Measurements from ENCODE around the gene FRAT2.

The FRAT2 gene

DNA sequence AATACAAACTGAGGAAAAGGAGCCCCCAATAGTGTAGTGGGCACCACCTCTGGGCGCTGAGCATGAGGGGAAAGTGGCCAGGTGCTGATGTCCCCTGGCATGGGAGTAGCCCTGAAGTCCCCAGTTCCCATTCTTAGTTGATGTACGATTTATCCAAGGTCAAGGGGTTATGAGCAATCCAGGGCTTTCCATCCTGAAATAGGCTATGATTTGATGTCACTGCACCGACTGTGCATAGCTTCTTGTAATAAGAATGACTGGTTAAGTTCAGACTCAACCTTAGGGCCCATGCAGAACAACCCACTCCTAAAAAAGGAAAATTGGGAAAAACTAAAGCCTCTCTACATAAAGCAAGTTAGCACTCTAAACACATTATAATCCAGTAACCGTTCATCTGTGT is 11.0 kb downstream of the FRAT2 start:
- DNase-seq, result no peak

DNA sequence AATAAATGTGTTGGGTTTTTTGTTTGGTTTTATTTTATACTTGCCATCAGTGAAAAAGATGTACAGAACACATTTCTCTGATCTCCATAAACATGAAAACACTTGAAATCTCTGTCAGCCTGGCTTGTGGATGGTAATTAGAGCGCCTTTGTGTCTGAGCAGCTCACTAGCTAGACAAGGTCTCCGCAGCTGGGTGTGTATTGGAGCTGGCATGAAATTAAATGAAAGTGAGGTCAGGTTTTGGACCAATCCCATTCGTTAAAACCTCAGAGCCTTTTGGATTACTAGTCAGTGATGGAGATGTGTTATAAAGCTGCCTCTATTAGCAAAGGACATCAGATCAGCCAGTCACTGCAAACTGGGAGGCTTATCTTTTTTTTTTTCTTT is 12.7 kb downstream of the FRAT2 start:
- no peak for DNase-seq

DNA sequence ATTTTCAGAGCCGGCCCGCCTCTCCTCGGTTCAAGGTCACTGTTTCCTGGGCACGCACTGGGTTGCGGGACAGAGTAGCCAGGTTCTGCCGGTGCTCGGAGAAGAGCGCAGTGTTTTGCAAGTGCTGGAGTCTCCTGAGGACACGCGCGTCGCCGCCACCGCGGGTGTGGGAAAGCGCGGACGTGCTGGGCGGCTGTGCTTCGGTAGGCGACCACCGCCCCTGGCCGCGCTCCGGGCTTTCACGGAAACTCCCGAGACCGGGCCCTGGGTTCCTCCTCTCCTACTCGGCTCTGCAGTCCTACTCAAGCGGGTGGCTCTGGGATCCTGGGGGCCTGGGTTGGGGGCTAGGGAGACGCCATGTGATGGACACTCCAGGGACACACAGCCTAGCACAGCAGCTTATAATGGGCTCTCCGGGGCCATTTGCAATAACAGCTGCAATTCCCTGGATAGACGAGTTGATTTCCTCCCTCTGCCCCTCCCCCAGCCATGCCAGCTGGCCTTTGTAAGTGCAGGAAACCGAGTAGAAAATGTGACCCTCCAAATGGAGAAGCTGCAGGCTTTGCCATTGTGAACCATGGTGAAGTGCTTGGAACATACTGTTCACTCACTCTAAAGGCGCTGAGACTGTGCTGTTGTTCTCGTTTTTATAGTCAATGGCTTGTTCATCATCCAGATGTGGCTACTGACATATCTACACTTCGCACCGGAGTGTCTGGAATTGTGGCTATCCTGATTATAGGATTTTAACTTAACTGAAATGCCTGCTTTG is 13.3 kb downstream of the FRAT2 start:
- no peak for DNase-seq

DNA sequence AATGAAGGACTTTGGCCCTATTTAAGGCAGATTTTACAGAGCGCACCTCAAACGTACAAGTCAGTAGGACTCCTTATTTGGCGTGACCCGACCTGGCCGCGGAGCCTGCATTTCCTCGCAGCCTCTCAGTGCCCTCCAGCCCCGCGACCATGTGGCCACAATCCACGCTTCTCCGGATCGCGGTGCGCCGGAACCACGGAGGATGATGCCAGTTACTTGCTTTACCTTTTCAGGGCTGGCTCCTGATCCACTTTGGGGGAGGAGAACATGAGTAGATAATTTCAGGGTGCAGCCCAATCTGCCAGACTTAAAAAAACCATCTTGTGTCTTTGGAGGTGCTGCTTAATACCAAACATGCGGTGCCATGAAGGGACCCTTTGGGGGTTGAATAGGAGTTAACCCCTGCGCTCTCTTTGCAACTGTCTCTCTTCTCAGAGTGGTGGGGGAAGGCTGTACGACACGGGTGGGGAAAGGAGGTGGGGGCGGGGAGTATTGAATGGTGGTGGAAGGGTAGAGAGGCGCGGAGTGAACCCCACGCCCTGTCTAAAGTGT is 14.0 kb downstream of the FRAT2 start:
- no peak for DNase-seq

DNA sequence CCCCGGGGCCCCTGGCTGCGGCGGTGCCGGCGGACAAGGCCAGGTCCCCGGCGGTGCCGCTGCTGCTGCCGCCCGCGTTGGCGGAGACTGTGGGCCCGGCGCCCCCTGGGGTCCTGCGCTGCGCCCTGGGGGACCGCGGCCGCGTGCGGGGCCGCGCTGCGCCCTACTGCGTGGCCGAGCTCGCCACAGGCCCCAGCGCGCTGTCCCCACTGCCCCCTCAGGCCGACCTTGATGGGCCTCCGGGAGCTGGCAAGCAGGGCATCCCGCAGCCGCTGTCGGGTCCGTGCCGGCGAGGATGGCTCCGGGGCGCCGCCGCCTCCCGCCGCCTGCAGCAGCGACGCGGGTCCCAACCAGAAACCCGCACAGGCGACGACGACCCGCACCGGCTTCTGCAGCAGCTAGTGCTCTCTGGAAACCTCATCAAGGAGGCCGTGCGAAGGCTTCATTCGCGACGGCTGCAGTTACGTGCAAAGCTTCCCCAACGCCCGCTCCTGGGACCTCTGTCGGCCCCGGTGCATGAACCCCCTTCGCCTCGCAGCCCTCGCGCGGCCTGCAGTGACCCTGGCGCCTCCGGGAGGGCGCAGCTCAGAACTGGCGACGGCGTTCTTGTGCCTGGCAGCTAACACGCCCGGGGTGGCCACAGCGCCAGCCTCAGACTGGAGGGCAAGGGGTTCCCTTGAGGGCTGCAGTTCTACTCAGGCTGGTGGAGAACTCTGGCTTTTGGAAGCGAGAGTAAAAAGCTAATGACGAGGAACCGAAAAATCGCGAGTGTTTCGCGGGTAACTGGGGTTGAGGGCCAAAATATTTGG is 14.7 kb downstream of the FRAT2 start:
- peak; percentile 14 to 51 (median 42) for DNase-seq

DNA sequence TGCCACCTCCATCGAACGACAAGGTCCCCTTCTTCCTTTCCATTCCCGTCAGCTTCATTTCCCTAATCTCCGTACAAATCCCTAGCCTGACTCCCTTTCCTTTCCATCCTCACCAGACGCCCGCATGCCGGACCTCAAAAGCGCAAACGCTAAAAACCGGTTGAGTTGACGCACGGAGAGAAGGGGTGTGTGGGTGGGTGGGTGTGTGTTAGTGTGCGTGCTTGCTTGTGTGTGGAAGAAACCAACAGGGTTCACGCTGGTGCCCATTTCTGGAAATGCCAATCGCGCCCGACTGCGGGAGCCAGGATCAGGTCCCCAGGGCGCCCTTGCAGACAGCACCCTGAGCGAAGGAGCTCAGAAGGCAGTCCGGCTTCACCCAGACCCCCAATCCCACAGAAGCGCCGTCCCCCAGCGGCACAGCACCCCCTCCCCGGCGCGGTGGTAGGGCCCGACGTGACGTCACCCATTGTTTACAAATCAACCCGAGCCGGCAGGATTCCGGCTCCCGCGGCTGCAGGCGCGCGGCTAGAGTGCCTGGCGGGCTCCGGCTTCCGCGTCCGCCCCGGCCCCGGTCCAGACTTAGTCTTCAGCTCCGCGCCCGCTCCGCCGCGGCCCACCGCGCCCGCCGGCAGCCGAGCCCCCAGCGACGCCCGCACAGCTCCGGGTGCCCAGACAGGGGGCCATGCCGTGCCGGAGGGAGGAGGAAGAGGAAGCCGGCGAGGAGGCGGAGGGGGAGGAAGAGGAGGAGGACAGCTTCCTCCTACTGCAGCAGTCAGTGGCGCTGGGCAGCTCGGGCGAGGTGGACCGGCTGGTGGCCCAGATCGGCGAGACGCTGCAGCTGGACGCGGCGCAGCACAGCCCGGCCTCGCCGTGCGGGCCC is 15.5 kb downstream of the FRAT2 start, which contains the start of gene FRAT1:
TSS of gene FRAT1 (plus strand) at position 500 of the 880 bp plus-strand sequence. CDS start at position 683, 183 bp downstream.
- DNase-seq, result peak; percentile 71 to 79 (median 74)

DNA sequence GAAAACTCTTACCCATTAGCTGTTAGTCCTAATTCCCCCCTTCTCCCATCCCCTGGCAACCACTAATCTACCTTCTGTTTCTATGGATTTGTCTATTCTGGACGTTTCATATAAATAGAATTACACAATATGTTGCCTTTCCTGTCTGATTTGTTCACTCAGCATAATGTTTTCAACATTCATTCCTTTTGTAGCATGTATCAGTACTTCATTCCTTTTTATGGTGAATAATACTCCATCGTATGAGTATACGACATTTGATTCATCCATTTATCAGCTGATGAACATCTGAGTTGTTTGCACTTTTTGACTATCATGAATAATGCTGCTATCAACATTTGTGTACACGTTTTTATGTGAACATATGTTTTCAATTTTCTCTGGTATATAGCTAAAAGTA is 19.9 kb downstream of the FRAT2 start:
- DNase-seq, result no peak

DNA sequence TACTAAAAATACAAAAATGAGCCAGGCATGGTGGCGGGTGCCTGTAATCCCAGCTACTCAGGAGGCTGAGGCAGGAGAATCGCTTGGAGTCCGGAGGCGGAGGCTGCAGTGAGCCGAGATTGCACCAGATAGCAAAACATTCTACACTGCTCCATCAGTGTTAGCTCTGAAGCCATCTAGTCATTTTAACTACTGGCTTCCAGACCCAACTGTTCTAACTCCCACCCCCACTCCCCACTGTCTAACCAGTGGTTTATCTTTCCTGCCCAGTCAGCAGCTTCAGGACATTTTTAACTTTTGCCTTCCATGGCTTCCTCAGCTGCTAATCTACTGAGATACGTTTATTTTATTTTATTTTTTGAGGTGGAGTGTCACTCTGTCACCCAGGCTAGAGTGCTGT is 21.6 kb downstream of the FRAT2 start:
- DNase-seq, result no peak

DNA sequence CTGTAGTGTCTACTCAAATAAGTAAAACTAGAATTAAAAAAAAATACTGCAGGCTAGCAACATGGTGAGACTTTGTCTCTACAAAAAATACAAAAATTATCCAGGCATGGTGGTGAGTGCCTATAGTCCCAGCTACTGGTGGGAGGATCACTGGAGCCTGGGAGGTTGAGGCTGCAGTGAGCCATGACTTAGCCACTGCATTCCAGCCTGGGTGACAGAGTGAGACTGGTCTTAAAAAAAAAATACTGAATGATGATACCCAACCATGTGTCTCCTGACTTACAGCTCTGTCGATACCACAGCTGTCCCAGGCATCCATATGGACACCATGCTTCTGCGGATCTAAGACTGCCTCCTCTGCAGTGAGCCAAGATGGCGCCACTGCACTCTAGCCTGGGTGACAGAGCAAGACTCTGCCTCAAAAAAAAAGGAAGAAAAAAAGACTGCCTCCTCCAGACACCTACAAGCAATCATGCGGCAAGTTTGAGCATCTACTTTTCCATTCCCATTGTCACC is 23.4 kb downstream of the FRAT2 start:
- DNase-seq, result no peak

DNA sequence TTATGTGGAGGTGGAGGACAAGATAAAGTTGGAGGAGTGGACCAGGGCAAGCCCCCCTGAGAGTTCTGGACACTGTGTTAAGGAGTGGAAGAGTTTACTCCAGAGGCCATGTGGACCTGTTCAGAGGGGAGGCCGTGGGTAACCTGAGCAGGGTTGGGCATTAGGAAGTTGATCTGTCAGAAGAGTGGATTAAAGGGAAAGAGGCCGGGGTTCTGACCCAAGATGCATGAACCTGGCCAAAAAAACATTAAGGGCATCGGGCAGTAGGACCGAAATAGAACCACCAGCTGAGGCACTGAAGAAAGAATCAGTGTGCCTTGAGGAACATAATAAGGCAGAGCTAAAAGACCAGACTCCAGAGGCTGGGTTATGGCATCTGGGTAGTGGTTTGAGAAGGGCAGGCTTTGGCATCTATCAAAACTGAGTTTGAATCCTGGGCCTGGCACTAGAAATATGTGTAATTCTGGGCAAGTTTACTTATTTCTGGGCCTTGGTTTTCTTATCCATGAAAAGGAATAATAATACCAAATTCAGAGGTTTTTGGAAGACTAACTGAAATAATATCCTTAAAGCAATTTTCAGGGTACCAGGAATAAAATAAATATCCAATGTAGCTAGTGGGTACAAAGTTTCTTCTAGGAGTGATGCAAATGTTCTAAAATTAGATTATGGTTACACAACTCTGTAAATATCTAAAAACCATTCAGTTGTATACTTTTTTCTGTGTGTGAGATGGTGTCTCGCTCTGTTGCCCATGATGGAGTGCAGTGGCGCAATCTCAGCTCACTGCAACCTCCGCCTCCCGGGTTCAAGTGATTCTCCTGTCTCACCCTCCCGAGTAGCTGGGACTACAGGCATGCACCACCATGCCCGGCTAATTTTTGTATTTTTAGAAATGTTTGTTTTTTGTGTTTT is 26.4 kb downstream of the FRAT2 start:
- DNase-seq, result no peak

DNA sequence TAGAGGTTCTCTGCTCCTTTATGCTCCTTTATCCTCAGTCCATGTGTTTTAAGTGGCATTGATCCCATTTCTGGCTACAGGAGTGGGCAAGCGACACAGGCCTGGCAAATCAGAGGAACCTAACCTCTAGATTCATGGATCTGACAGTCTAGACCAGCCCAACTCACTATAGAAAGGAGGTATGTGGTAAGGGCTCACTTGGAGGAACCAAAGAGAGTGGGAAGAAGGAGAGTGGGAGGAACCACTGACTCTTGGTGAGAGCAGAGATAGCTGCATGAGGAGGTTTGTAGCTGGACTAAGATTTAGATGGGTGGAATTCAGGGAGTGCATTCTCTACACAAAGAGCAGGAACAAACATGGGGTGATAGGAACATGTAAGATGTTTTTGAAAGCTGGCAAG is 27.1 kb downstream of the FRAT2 start:
- no peak for DNase-seq

DNA sequence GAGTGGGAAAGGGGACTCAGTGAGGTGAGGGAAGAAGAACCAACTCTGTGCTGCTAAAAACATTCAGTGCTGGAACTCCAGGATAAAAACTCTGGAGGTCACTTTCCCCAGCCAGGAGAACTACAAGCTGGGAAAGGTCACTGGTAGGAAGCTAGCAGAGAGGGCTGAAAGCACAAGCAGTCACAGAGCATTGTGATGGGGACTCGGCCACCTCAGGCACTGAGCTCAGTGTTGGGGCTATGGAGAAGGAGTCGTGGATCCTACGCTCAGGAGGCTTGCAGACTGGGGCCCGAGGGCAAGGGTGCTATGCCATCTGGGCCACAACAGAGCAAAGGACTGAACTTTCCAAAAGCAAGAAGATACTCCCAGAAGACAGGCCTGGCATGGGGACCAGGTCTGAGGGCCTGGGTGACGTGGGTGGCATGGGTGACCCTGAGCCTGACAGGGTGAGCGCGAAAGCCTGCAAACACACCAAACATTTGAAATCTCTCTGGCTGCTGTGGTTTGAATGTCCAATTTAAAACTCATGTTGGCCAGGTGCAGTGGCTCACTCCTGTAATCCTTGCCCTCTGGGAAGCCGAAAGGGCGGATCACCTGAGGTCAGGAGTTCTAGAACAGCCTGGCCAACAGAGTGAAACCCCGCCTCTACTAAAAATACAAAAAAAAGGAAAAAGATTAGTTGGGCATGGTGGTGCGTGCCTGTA is 32.3 kb downstream of the FRAT2 start:
- no peak for DNase-seq

DNA sequence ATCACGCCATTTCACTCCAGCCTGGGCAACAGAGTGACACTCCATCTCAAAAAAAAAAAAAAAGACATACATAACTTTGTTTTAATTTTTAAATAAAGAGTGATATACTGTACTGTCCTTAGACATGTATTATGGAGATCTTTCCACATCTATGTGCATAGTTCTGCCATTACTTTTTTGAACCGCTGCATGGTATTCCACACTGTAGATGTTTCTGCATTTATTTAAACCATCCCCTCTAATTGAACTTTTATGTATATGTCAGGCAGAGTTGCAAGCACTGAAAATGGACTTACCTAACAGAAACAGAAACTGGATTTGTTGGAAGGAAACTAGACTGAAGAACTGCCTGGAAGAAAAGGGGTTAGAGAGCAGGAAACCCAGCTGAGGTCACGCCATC is 33.5 kb downstream of the FRAT2 start:
- DNase-seq, result no peak

DNA sequence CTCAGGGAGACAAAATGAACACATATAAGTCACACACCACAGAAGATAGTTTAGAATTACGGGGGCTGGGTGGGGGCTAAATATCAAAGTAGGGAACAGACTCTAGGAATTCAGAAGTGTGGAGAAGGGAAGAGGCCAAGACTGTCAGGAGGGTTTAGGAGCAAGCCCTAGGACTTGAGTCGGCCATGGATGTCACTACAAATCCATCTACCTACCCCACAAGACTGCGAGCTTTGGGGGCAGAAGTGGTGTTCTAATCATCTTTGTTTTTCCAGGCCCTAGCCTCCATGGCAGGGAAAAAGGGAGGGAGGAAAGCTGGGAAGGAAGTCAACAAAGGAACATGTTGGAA is 36.3 kb downstream of the FRAT2 start:
- no peak for DNase-seq

DNA sequence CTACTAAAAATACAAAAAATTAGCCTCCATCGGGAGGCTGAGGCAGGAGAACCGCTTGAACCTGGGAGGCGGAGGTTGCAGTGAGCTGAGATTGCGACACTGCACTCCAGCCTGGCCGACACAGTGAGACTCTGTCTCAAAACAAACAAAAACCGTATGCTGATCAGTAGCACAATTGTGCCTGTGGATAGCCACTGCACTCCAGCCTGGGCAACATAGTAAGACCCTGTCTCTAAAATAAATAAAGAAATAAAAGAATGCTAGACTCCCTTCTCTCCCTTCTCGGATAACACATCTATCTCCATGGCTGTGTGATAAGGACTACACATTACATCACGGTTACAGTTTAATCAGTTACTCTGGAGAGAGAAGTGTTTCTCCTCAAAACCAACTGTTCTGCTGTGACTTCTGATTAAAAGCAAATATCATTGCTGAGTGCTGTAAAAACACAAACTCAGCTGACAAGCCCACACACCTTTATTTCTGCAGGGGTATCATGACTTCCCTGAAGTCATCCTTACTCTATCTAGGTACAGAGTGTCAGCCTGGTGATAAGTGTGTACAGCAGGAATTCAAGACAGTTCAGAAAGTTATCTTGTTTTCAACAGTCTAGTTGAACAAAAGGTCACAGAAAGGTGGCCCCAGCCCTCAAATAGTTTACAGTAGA is 36.8 kb downstream of the FRAT2 start:
- DNase-seq, result no peak

DNA sequence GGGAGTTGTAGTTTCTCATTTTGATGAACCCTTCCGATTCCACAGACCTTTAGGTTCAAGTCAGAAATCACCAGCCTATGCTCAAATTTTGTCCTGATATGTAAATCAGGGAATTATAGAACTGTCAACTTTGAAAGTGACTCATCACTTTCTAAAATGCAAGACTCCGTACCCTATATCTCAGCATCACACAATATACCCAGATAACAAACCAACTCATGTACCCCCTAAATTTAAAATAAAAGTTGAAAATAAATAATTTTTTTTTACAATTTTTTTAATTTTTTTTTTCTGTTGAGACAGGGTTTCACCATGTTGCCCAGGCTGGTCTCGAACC is 41.7 kb downstream of the FRAT2 start:
- DNase-seq, result no peak

DNA sequence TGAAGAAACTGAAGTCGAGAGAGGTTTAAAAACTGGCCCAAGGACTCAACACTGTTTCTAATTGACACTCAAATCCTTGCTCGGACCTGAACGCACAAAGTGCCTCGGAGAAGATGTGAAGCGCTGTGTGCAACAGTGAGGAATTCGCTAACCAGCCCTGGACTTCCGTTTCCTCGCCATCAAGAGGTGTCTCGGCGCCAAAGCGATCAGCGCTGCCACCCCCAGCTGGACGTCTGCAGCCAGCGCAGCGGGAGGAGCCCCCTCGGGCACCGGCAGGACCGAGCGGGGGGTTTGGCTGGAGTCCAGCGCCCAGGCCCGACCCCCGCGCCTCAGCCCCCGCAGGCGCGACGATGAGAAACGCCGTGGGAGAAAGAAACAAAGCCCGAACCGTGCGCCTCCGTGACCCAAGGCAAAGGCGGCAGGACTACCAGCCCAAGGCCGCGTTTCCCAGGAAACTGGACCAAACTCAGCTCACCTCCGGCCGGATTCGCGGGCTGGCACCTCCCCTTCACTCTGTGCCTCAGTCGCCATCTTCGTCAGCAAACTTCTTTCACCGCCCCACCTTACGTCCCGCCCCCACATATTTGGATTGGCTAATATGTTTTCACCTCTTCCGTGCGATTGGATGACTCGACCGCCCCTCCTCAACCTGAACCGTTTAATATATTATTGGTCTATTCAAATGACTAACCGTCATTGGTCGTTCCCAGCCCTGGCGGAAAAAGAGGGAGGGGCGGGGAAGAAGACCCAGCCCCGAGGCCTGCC is 42.2 kb downstream of the FRAT2 start, which contains the start of gene ARHGAP19:
TSS of gene ARHGAP19 (minus strand) at position 541 of the 765 bp plus-strand sequence. CDS start at position 531, 10 bp downstream.
- peak; percentile 72 to 84 (median 84) for DNase-seq

DNA sequence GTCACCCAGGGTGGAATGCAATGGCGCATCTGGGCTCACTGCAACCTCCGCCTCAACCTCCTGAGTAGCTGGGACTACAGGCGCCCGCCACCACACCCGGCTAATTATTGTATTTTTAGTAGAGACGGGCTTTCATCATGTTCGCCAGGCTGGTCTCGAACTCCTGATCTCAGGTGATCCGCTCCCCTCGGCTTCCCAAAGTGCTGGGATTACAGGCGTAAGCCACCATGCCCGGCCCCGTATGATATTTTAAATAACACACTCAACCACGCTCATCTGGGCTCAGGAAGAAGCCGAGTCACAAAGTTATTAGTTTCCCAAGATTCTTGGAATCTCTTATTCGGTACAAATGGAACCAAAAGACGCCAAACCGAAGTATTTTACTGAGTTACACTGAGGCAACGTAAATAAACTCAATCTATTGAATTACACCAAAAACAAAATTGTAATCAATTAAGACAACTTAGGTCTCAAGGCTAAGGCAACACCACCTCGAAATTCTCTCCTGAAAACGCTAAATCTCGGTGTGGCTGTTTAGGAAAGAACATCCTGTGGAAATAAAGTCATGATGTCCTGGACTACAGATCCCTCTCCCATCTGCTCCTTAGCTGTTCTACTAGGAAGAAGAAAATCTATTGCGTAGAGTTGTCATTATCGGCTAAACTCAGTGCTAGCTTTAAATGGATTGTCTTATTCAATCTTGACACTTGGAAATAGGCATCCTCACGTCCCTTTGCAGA is 43.0 kb downstream of the FRAT2 start:
- DNase-seq, result no peak
